Inferior parietal cortex (tissue), 1 donor: ENCODE data around the gene PAM16.
"Not testable (repeated sequence)": the region's sequence is repeated elsewhere in the genome, so short reads cannot be mapped to it uniquely, and the experiment has no call there.

Source experiments
- DNase-seq: peaks from one replicate; pipeline ENCODE4 v3.0.0-alpha.2; 2016; ENCODE audit errors: extremely low spot score

PAM16 gene

GRCh38 chr16:4334724-4335495, 16.2 kb downstream of the PAM16 start:
- no peak for DNase-seq

- DNase-seq = not testable (repeated sequence)
Observed at GRCh38 chr16:4333714-4334113, 17.4 kb downstream of the PAM16 start.

- no peak for DNase-seq
Observed at GRCh38 chr16:4333308-4333638, 17.8 kb downstream of the PAM16 start.

GRCh38 chr16:4332623-4333307, 18.4 kb downstream of the PAM16 start:
- DNase-seq = no peak

GRCh38 chr16:4332083-4332482, 19.0 kb downstream of the PAM16 start:
- no peak for DNase-seq

DNA sequence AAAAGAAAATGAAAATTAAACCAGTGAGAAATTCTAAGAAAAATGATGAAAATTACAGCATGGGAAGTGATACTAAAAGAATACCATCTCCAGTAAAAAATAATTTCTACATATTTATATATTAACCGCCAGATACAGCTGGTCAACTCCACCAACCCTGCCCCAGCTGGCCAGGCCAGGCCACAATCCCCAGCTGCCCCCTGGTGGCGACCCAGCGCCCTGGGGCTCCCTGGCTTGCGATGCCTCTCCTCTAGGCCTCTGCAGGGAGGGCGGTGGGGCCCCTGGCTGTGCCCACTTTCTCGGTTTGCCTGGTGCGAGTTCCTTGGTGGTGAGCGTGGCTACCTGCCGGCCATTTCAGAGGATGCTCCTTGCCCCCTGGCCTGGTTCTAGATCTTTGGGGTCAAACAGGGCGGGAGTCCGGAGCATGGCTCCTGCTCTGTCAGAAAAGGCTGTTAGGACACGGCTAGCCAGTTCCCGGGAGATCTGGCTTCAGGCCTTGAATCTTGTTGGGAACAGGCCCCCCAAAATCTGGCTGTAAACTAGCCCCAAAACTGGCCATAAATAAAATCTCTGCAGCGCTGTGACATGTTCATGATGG, 20.7 kb downstream of the PAM16 start:
- DNase-seq = peak; percentile 66

- no peak for DNase-seq
Observed at GRCh38 chr16:4328782-4329775, 22.0 kb downstream of the PAM16 start.

DNA sequence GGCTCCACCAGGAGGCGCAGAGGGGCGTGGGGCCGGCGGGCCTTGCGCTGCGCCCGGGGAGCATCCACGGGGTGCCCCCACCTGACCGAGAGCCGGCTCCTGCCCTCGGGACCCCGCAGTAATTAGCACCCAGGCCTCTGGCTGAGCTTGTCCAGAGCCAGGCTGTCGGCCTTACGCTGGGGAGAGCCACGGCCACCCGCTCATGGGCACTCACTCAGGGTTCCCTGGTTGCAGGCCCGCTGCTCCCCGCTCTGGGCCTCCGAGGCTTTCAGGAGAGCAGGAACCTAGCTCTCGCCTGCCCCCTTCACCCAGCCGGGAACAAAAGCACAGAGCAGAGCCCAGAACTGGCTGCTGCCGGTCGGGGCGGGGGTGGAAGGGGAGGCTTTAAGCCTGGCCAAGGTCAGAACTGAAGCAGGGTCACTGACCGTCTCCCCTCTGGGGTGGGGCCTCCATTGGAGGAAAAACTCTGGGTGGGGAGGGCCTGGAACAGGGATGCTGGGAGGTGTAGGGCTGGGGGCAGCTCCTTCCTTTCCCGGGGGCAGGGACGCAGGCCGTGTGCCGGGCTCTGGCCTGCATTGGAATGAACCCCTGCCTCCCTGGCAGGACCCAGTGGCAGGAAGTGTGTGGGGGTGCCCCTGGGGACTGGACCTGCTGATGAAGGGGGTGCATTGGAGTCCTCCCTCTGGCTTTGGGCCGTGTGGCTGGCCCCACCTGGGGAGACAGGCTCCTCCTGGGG, 22.9 kb downstream of the PAM16 start:
- DNase-seq = peak; percentile 45

DNA sequence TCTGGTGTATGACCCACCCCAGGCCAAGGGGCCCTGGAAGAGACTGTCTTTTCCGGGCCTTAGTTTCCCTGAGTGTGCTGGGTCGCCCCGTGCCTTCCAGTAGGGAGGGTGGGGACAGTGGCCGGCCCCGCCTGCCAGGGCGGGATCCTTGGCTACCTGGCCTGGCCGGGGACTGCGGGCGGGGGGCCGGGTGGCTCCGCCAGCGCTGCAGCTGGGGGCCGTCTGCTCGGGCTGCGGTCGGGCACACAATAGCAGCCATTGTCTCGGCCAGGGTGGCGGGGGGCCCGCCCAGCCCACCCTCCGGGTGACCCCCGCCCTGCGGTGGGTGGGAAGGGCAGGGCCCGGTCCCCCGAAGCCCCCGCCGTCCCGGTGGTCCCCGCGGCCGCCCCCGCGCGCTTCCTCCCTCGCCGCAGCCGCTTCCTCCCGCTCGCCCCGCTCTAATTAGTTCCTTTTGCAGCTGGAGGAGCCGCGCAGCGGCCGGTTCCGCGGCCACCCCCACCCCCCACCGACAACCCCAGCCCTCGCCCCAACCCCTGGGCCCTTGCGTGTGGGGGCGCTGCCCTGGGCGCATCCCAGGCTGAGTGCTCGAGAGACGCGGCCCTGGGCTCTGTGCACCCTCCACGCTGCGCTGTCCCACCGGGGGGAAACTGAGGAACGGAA, 23.6 kb downstream of the PAM16 start:
- no peak for DNase-seq

- DNase-seq = no peak
Observed at GRCh38 chr16:4325253-4325758, 25.8 kb downstream of the PAM16 start.

DNA sequence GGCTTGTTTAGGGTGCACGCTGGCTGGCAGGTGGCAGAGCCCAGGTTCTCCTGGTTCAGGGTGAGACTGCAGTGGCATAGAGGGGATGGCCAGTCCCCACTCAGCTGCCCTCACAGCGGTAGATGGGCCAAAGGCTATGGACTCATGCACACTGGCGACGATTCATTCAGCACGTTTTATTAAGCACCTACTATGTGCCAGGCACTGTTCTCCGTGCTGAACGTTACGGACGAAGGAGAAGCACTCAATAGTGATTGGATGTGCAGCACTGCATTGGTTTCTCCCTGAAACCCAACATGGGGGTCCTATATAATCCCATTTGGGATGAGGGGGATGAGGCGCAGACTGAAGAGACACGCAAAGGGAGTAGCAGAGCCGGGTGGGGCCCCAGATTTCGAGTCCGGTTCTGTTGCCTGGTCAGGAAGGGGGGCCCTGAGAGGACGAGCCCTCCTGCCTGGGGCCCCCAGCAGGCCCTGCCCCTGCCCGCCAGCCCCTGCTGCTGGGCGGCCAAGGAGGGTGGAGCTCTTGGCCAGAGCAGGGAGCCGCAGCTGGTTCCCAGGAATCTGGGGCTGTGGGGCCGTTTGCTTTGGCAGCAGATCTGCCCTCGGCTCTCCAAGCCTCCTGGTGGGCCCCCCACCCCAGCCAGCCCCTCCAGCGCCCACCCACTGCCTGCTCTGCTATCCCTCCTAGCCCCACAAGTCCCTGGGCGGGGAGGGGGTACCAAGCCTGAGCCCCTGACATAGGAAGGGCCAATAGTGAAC, 26.4 kb downstream of the PAM16 start:
- no peak for DNase-seq

GRCh38 chr16:4323845-4324488, 27.2 kb downstream of the PAM16 start:
- no peak for DNase-seq

DNA sequence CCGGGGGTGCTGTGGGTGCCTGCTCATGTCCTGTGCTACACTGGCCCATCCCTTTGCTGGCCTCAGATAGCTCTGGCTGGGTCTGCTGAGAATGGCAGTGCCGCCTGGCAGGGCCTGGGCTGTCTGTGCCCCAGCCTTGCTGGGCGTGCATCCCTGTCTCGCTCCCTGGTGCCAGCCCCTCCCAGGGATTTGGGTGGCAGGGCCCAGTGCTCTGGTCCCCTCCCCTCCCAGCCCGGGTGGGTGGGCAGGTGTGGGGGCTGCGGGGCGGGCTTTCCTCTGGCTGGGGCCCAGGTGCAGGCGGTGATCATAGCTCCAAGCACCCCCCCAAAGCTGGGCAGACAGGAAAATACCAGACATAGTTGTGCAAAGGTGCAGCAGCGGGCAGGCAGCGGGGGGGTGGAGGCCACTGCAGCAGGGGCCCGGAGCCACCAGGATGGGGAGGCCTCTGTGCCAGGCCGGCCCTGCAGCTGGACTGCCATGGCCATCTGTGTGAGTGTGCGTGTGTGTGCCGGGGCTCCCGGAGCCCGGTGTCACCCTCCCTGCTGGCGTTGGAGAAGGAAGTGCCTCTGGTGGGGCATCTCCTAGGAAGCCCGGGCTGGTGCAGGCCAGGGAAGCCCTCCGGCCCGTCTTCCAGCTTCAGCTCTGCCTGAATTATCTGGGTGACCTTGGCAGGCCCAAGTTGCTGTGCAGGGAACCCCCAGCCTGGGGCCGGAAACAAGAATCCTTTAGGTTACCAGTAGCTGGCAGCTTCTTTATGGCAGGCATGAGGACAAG, 27.9 kb downstream of the PAM16 start:
- no peak for DNase-seq

GRCh38 chr16:4322121-4323052, 28.7 kb downstream of the PAM16 start:
- DNase-seq = no peak

DNA sequence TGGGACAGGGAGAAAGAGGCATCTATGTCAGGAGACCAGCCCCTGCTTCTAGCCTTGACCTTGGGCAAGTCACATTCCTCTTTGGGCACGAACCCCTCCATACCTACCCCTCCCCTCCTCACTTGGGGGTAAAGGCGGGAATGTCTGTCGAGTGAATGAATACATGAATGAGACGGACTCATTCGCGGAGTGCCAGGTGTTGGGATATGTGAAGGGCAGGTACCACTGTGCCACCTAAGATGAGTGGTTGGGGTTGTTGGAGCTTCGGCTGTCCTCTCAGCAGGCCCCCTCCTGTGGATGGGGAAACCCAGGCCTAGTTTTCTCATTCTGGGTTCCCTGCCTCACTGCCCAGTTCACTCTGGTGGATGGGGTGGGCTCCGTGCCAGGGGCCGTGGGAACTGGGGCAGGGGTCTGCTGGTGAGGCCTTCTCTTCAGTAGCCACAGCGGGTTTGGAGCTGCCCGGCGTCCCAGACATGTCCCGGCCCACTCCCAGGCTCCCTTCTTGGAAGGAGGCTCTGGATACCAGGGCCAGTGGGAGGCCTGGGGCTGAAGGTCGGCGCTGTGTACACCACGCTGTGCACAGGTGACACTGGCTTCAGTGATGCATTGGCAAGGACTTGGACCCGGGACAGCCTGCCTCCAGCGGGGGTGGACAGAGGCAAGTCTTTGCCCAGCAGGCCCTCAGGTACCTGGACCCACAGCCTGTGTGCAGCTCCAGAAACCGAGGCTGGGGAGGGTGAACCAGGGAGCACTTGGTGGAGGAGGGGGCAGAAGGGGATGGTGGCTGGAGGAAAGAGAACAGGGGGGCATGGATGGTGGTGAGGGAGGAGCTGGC, 29.6 kb downstream of the PAM16 start:
- DNase-seq = no peak

DNA sequence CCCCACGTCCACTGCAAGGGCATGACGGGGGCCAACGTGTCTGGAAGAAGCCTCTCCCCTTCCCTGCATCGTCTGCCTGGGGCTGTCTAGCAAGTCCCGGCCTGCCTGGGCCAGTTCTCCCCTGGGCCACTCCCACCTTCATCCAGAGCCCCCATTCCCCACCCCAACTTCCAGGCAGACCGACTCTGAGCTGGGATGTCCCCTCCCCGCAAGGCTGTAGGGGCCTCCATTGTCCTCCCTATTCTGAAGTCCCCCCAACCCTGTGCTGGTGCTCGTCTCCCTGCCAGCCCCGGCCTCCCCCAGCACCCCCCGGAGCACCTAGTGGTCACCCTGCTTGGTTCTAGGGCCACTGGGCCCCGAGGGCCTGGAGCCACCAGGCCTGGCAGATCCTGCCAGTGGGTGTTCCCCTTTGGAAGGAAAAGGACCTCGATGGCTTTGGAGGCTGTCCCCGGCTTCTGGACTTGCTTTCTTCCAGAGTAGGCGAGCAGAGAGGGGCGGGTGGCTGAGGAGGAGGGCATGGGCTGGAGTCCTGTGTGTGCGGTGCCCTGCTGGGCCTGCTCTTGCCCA, 30.5 kb downstream of the PAM16 start:
- DNase-seq = no peak
